ENCODE data around the gene ACIN1.

Gene ACIN1

GRCh38 chr14:23043145-23043544 lies 51.8 kb downstream of the ACIN1 start:
- DNase-seq: no peak

GRCh38 chr14:23042162-23042965 lies 52.6 kb downstream of the ACIN1 start, which contains the start of gene PSMB11:
TSS of gene PSMB11 (plus strand) at chr14:23042212. CDS start at chr14:23042226, 14 bp downstream.
- no peak for DNase-seq

- DNase-seq: no peak
Measured at GRCh38 chr14:23041729-23042128, 53.2 kb downstream of the ACIN1 start.

- DNase-seq: no peak
Measured at GRCh38 chr14:23040100-23040499, 54.8 kb downstream of the ACIN1 start.

- DNase-seq: no peak
Measured at GRCh38 chr14:23035303-23036144, 59.4 kb downstream of the ACIN1 start.

GRCh38 chr14:23034498-23035302 lies 60.2 kb downstream of the ACIN1 start, which contains the start of gene PSMB5:
TSS of gene PSMB5 (minus strand) at chr14:23034900. CDS start at chr14:23034881, 19 bp downstream.
- DNase-seq: no peak

- no peak for DNase-seq
Measured at GRCh38 chr14:23033801-23034497, 61.0 kb downstream of the ACIN1 start.

- DNase-seq: no peak
Measured at GRCh38 chr14:23033251-23033727, 61.6 kb downstream of the ACIN1 start.

GRCh38 chr14:23030936-23031335 lies 64.0 kb downstream of the ACIN1 start:
- no peak for DNase-seq

GRCh38 chr14:23028799-23029198 lies 66.1 kb downstream of the ACIN1 start:
- no peak for DNase-seq

- DNase-seq: no peak
Measured at GRCh38 chr14:23025151-23025814, 69.7 kb downstream of the ACIN1 start.

- DNase-seq: no peak
Measured at GRCh38 chr14:23024612-23025075, 70.3 kb downstream of the ACIN1 start.

GRCh38 chr14:23023795-23024152 lies 71.2 kb downstream of the ACIN1 start:
- DNase-seq: no peak

- no peak for DNase-seq
Measured at GRCh38 chr14:23023022-23023794, 71.7 kb downstream of the ACIN1 start.

GRCh38 chr14:23021889-23022442 lies 73.0 kb downstream of the ACIN1 start:
- DNase-seq: no peak

GRCh38 chr14:23021434-23021833 lies 73.5 kb downstream of the ACIN1 start:
- DNase-seq: no peak

- no peak for DNase-seq
Measured at GRCh38 chr14:23020143-23021128, 74.5 kb downstream of the ACIN1 start.

GRCh38 chr14:23018107-23018506 lies 76.8 kb downstream of the ACIN1 start:
- DNase-seq: no peak
